ENCODE measurements around the gene IGSF9.

DNA sequence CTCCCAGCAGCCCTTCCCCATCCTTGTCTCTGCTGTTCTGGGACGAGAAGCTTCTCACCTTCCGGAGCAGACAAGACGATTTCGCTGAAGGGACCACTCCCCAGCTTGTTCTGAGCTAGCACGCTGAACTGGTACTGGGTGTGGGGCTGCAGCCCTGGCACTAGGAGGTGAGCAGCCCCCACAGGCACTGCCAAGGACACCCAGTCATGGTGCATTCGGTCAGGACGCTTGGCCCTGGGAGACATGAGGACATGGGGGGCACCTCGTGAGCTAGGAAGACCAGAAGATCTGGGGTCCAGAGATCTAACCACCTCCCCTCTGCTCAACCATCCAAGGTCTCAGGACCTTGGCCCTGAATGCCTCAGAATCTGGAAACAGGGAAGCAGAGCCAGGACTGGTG, 14.8 kb downstream of the IGSF9 start:
- TF ChIP-seq, protein P1, sequence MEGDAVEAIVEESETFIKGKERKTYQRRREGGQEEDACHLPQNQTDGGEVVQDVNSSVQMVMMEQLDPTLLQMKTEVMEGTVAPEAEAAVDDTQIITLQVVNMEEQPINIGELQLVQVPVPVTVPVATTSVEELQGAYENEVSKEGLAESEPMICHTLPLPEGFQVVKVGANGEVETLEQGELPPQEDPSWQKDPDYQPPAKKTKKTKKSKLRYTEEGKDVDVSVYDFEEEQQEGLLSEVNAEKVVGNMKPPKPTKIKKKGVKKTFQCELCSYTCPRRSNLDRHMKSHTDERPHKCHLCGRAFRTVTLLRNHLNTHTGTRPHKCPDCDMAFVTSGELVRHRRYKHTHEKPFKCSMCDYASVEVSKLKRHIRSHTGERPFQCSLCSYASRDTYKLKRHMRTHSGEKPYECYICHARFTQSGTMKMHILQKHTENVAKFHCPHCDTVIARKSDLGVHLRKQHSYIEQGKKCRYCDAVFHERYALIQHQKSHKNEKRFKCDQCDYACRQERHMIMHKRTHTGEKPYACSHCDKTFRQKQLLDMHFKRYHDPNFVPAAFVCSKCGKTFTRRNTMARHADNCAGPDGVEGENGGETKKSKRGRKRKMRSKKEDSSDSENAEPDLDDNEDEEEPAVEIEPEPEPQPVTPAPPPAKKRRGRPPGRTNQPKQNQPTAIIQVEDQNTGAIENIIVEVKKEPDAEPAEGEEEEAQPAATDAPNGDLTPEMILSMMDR (IDR thresholded peaks at IDR 0.05; ENCODE audit: low read length), result no peak
- TF ChIP-seq EZH2 (optimal IDR thresholded peaks at IDR 0.05; ENCODE audit: low read depth, low read length), result no peak
- no peak for TF ChIP-seq EZH2phosphoT487 (IDR thresholded peaks at IDR 0.05; ENCODE audit: low read length)

Data from MM.1S (cell line).